C4-2B (cell line): ENCODE results near the gene MND1.
A peak's percentile ranks its signal among the peaks of the same experiment; 100 is the strongest.

ENCODE experiments used
- H3K27ac ChIP-seq: fragments of 450-650 bp; 2 replicates; pipeline ENCODE4 v1.5.1; 2017
- CTCF ChIP-seq: fragments of 450-650 bp; conservative IDR thresholded peaks from 2 replicates; pipeline ENCODE4 v1.5.1; 2017; ENCODE audit warnings: mild to moderate bottlenecking
- ZFX ChIP-seq: fragments of 450-650 bp; IDR thresholded peaks from 2 replicates; pipeline ENCODE4 v1.6.1; 2017

Gene MND1

DNA sequence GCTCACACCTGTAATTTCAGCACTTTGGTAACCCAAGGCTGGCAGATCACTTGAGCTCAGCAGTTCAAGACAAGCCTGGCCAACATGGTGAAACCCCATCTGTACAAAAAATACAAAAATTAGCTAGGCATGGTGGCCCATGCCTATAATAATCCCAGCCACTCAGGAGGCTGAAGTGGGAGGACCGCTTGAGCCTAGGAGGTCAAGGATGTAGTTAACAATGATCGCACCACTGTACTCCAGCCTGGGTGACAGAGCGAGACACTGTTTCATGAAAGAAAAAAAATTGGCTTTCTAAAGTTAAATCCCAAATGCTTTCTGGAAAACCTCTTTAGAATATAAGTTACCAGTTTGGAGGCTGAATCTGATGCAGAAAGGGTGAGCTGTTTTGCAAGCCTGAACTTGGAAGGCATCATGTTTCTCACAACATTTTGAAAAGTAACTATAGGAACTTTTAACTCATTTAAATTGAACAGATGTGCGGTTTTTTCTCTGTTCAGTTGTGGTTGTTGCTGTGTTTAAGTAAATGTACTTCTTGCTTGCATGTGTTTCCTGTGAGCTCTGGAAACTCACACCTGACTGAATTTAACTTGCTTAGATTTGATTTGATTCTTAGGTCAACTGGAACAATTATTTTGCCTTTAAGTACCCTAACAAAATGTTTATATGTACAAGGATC lies 81.9 kb downstream of the MND1 start:
- no peak overlapping the region for H3K27ac ChIP-seq

GRCh38 chr4:153427363-153428071 lies 83.0 kb downstream of the MND1 start:
- TF ChIP-seq ZFX: no peak
- no peak for TF ChIP-seq CTCF
- no peak overlapping the region for H3K27ac ChIP-seq

More for the DNA sequence above, 81.9 kb downstream of the MND1 start:
- TF ChIP-seq ZFX: no peak
- no peak for TF ChIP-seq CTCF

DNA sequence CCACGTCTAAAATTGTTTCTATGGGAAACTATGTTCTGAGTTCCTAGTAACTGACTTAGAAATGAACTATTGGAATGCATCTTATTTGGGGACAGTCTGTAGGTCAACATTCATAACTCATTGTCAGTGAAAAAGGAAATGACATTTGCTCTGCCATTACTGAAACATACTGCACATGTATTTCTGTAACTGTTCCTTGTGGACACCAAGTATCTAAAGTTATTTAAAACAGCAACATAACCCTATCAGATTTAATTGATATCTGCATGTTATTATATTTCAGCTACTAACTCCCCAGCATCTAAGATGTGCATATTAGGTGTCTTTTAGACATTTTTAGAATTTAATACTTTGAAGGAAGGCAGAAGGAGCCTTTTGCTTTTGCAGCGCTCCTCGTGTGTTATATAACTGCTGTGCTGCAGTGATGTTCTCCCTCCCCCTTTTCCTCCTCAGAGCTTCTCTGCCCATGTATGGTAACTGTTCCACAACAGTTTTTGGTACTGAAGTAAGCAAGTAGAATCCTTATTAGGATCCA lies 84.5 kb downstream of the MND1 start:
- H3K27ac ChIP-seq: no peak overlapping the region
- TF ChIP-seq CTCF (no peak), ZFX (no peak)

- H3K27ac ChIP-seq: peak overlapping the region; percentile 30; the same call in 1 of the 2 replicates
- TF ChIP-seq ZFX: no peak
- peak; percentile 84 for TF ChIP-seq CTCF
Observed at GRCh38 chr4:153432965-153433753, 88.7 kb downstream of the MND1 start.

- no peak for TF ChIP-seq ZFX
- TF ChIP-seq CTCF: no peak
- H3K27ac ChIP-seq: peak overlapping the region; percentile 30; the same call in 1 of the 2 replicates
Observed at GRCh38 chr4:153433754-153434105, 89.2 kb downstream of the MND1 start.

- H3K27ac ChIP-seq: no peak overlapping the region
- TF ChIP-seq CTCF (no peak), ZFX (no peak)
Observed at GRCh38 chr4:153434190-153434589, 89.7 kb downstream of the MND1 start.
